Neural progenitor cell (in vitro differentiated cells): Measurements from ENCODE around the gene MYPOP. TPM values are rescaled to one million over a fixed set of nuclear protein-coding genes. Genes with fewer than 3 reads are reported as not detected.

ENCODE experiments used
- DNase-seq: peaks from one replicate; pipeline ENCODE4 v3.0.0-alpha.2; 2016; ENCODE audit warnings: low spot score
- H2AFZ ChIP-seq: fragments of 200-600 bp; sonication (generic); replicated peaks from 2 replicates; pipeline ENCODE4 v1.6.1; 2016; ENCODE audit warnings: antibody characterized with exemption
- H3F3A ChIP-seq: fragments of 200-600 bp; sonication (generic); 2 replicates; pipeline ENCODE4 v1.6.1; 2016; ENCODE audit warnings: antibody characterized with exemption, low read depth
- H3K27ac ChIP-seq: fragments of 200-600 bp; sonication (generic); 2 replicates; pipeline ENCODE4 v1.5.1; 2016; ENCODE audit warnings: mild to moderate bottlenecking
- H3K27me3 ChIP-seq: fragments of 200-600 bp; sonication (generic); 2 replicates; pipeline ENCODE4 v1.6.1; 2016; ENCODE audit warnings: mild to moderate bottlenecking, moderate library complexity
- H3K36me3 ChIP-seq: fragments of 200-600 bp; sonication (generic); 2 replicates; pipeline ENCODE4 v1.5.1; 2016
- H3K4me1 ChIP-seq: fragments of 200-600 bp; sonication (generic); 2 replicates; pipeline ENCODE4 v1.6.1; 2016; ENCODE audit warnings: mixed run types
- H3K4me2 ChIP-seq: fragments of 200-600 bp; sonication (generic); 2 replicates; pipeline ENCODE4 v1.6.1; 2016
- H3K4me3 ChIP-seq: fragments of 200-600 bp; sonication (generic); 2 replicates; pipeline ENCODE4 v1.5.1; 2016
- H3K79me2 ChIP-seq: fragments of 200-600 bp; sonication (generic); 2 replicates; pipeline ENCODE4 v1.6.1; 2016; ENCODE audit warnings: low read depth
- H3K9ac ChIP-seq: fragments of 200-600 bp; sonication (generic); 2 replicates; pipeline ENCODE4 v1.6.1; 2016
- H3K9me3 ChIP-seq: fragments of 200-600 bp; sonication (generic); 2 replicates; pipeline ENCODE4 v1.5.1; 2016; ENCODE audit warnings: low read depth
- H4K20me1 ChIP-seq: fragments of 200-600 bp; sonication (generic); 2 replicates; pipeline ENCODE4 v1.6.1; 2016; ENCODE audit warnings: low read depth
- H3K27ac Mint-ChIP-seq: 3 replicates; pipeline ENCODE4 v1.8.0; 2021; ENCODE audit warnings: mixed read lengths
- H3K27me3 Mint-ChIP-seq: 2 replicates; pipeline ENCODE4 v1.8.0; 2022; ENCODE audit warnings: low read depth, mild to moderate bottlenecking, inconsistent platforms, moderate library complexity, mixed read lengths; ENCODE audit not compliant: insufficient read depth
- H3K36me3 Mint-ChIP-seq: 3 replicates; pipeline ENCODE4 v1.8.0; 2021; ENCODE audit warnings: mixed read lengths
- H3K4me1 Mint-ChIP-seq: 3 replicates; pipeline ENCODE4 v1.8.0; 2021; ENCODE audit warnings: mixed read lengths
- H3K4me3 Mint-ChIP-seq: 3 replicates; pipeline ENCODE4 v1.8.0; 2021; ENCODE audit warnings: mild to moderate bottlenecking, moderate library complexity, mixed read lengths
- H3K9me3 Mint-ChIP-seq: 3 replicates; pipeline ENCODE4 v1.8.0; 2020; ENCODE audit warnings: mixed read lengths
- EZH2 ChIP-seq: fragments of 200-600 bp; sonication (generic); IDR thresholded peaks from 2 replicates; pipeline ENCODE4 v1.6.1; 2017; ENCODE audit warnings: antibody characterized with exemption, mild to moderate bottlenecking, moderate library complexity
- EZH2phosphoT487 ChIP-seq: fragments of 200-600 bp; sonication (generic); IDR thresholded peaks from 2 replicates; pipeline ENCODE4 v1.6.1; 2017; ENCODE audit warnings: antibody characterized with exemption
- total RNA-seq: library from RNA; depleted of rRNA; stranded (reverse); fragments of >200 nt; gene quantifications from 2 replicates; pipeline ENCODE4 v1.2.3, GENCODE V29; 2015; ENCODE audit warnings: low replicate concordance
- TF ChIP-seq, protein P1 (sequence below): fragments of 200-600 bp; sonication (generic); IDR thresholded peaks from 2 replicates; pipeline ENCODE4 v1.5.1; 2017; ENCODE audit warnings: antibody characterized with exemption, mild to moderate bottlenecking

The MYPOP gene, protein sequence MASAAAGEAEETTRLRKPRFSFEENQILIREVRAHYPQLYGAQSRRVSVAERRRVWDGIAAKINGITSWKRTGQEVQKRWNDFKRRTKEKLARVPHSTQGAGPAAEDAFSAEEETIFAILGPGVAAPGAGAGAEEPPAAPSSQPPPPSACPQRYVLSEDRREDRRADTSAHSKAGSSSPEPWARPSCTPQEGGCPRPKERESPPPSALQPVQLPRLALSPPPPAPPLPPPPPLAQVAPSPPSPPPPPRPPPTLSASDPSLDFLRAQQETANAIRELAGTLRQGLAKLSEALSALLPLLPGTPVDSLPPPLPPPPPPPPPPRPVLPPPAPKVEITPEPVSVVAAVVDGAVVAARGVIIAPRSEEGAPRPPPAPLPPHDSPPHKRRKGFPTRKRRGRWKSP
- total RNA-seq = 0.07 and 1.9 TPM in 2 replicates

DNA sequence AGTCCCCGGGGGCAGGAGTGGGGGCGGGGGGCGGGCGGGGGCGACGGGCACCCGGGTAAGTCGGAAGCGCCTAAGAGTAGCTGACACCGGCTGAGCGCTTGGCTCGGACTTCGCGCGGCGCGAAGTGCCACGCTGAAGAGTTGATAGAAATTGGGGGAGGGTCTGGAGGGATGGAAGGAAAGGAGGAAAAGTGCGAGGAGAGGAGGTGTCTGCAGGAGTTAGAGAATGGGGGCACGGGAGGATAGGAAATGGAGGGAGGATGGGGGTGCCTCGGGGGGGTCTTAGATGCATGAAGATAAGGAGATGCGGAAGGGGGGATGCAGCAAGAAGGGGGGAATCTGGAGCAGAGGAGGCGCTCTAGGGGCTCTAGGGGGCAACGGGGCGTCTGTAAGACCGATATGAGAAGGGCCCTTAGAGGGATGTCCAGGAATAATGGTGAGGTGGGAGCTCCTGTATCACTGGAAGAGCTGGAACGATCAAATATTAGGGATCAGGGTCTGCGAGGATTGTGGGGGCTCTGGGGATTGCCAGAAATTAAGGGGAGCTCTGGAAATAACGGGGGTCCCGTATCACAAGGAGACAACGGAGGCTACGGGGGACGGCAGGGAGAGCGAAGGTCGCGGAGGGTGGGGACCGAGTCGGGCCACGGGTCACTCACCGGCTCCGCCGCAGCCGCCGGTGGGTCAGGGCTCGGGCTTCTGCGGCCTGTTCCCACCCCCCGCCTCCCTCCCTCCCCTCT is at the start of gene MYPOP:
Gene MYPOP, minus strand, starts transcription at position 702 of the 739 bp plus-strand sequence. CDS start 840 bp downstream, outside the sequence.
- peak within 1 kb of the TSS; percentile 93 for H3K4me3 Mint-ChIP-seq
- Histone ChIP-seq H3K27ac (no peak within 1 kb of the TSS), H4K20me1 (peaks cover 22% of the 10 kb centered on the region), H3K79me2 (no peaks in the 10 kb centered on the region), H3K9ac (peak within 1 kb of the TSS; percentile 22), H2AFZ (peak within 1 kb of the TSS; percentile 81), H3K27me3 (peaks cover 26% of the 10 kb centered on the region), H3K4me2 (peak within 1 kb of the TSS; percentile 90), H3K4me3 (peak within 1 kb of the TSS; percentile 68), H3K36me3 (no peaks in the 10 kb centered on the region), H3K9me3 (no peaks in the 10 kb centered on the region), H3F3A (peaks cover 27% of the 10 kb centered on the region), H3K4me1 (peaks cover 6% of the 10 kb centered on the region)
- H3K4me1 Mint-ChIP-seq = peaks cover 20% of the 10 kb centered on the region
- peak; percentile 66 for DNase-seq
- no peak within 1 kb of the TSS for H3K27ac Mint-ChIP-seq
- H3K36me3 Mint-ChIP-seq = peaks cover 19% of the 10 kb centered on the region
- peaks cover 9% of the 10 kb centered on the region for H3K27me3 Mint-ChIP-seq
- TF ChIP-seq EZH2phosphoT487 = peak; percentile 4
- TF ChIP-seq, protein P1, sequence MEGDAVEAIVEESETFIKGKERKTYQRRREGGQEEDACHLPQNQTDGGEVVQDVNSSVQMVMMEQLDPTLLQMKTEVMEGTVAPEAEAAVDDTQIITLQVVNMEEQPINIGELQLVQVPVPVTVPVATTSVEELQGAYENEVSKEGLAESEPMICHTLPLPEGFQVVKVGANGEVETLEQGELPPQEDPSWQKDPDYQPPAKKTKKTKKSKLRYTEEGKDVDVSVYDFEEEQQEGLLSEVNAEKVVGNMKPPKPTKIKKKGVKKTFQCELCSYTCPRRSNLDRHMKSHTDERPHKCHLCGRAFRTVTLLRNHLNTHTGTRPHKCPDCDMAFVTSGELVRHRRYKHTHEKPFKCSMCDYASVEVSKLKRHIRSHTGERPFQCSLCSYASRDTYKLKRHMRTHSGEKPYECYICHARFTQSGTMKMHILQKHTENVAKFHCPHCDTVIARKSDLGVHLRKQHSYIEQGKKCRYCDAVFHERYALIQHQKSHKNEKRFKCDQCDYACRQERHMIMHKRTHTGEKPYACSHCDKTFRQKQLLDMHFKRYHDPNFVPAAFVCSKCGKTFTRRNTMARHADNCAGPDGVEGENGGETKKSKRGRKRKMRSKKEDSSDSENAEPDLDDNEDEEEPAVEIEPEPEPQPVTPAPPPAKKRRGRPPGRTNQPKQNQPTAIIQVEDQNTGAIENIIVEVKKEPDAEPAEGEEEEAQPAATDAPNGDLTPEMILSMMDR = no peak
- TF ChIP-seq EZH2 = no peak
- no peaks in the 10 kb centered on the region for H3K9me3 Mint-ChIP-seq

DNA sequence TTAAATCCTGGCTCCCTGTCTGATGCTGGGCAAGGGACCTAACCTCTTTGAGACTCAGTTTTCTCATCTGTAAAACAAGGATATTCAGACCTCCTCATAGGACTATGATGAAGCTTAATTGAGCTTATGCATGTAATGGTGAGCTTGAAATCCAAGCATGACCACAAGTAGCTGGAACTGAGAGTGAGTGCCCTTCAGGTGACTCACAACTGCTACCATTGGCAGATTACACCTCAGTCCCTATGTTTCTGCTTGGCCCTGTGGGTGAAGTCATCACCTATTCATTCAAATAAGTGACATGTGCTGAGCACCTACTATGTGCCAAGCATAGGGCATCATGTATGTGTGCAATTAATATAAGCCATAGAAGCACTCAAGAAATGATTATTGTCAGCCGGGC is 45.5 kb upstream of the MYPOP start:
- peaks cover 27% of the 10 kb centered on the region for H3K36me3 Mint-ChIP-seq
- peaks cover 13% of the 10 kb centered on the region for H3F3A ChIP-seq
- no peaks in the 10 kb centered on the region for H3K4me1 ChIP-seq
- DNase-seq = no peak
- H3K4me2 ChIP-seq = no peak overlapping the region
- H3K9me3 Mint-ChIP-seq = no peaks in the 10 kb centered on the region
- TF ChIP-seq EZH2phosphoT487 = no peak
- TF ChIP-seq EZH2 = no peak
- TF ChIP-seq, protein P1 = no peak
- H3K9me3 ChIP-seq = no peaks in the 10 kb centered on the region
- H3K4me3 ChIP-seq = no peak overlapping the region
- no peaks in the 10 kb centered on the region for H3K27me3 Mint-ChIP-seq
- no peak overlapping the region for H3K9ac ChIP-seq
- H3K79me2 ChIP-seq = no peaks in the 10 kb centered on the region
- H3K27ac ChIP-seq = no peak overlapping the region
- no peaks in the 10 kb centered on the region for H3K27me3 ChIP-seq
- H3K27ac Mint-ChIP-seq = no peak overlapping the region
- peaks cover 17% of the 10 kb centered on the region for H4K20me1 ChIP-seq
- H3K4me3 Mint-ChIP-seq = no peak overlapping the region
- no peak overlapping the region for H2AFZ ChIP-seq
- no peaks in the 10 kb centered on the region for H3K36me3 ChIP-seq
- peaks cover 11% of the 10 kb centered on the region for H3K4me1 Mint-ChIP-seq

DNA sequence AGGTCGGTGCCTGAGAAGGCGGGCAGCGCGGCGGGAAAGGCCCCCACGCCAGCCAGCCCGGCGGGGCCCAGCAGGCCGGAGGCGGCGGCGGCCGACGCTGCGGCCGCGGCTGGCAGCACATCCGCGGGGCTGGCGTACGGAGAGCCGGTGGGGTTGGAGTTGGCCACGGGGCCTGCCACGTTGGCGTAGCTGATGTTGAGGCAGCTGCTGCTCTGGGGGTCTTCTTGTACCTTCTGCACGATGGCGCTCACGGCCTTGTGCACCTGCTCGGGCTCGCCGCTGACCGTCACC is 38.0 kb upstream of the MYPOP start:
- Histone ChIP-seq H3K27ac (no peak overlapping the region), H3F3A (no peaks in the 10 kb centered on the region), H3K4me3 (no peak overlapping the region), H3K36me3 (no peaks in the 10 kb centered on the region), H2AFZ (no peak overlapping the region), H3K4me1 (no peaks in the 10 kb centered on the region), H3K79me2 (no peaks in the 10 kb centered on the region), H3K9me3 (no peaks in the 10 kb centered on the region), H3K9ac (no peak overlapping the region), H3K27me3 (no peaks in the 10 kb centered on the region), H3K4me2 (no peak overlapping the region), H4K20me1 (no peaks in the 10 kb centered on the region)
- Mint-ChIP-seq H3K9me3 (no peaks in the 10 kb centered on the region), H3K27ac (no peak overlapping the region), H3K36me3 (peaks cover 44% of the 10 kb centered on the region), H3K27me3 (peaks cover 4% of the 10 kb centered on the region), H3K4me3 (no peak overlapping the region), H3K4me1 (peaks cover 7% of the 10 kb centered on the region)
- DNase-seq = no peak
- TF ChIP-seq, protein P1 = no peak
- no peak for TF ChIP-seq EZH2phosphoT487
- no peak for TF ChIP-seq EZH2
